ENCODE data around the gene HBM. TPM values are rescaled to one million over a fixed set of nuclear protein-coding genes. Genes with fewer than 3 reads are reported as not detected.
"Not testable (repeated sequence)": the region's sequence is repeated elsewhere in the genome, so short reads cannot be mapped to it uniquely, and the experiment has no call there.

Gene HBM
- total RNA-seq, 1 experiment from 2014 or later, result not detected

DNA sequence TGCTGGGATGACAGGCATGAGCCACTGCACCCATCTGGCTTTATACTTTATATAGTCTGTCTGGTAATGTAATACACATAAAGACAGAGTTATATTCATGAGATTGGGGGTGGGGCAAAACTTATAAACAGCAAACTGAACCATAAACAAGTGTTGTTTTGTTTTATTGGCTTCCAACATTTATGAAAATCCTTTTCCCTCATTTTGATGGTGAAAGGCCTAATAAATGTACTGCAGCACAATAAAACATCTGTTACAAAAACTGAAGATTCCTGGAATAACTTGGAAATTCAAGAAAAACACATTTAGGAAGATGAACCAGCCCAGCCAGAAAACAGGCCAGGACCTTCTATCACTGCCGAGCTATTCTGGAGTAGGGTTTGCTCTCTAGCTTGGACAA, 43.4 kb upstream of the HBM start:
- ChIA-PET CTCF (no interaction called here), POLR2A (no interaction called here)
- in situ Hi-C loops (cut with HindIII; ENCODE audit: low pct_unique_long_range_greater_than_20kb, low sequenced_read_pairs), result no loop called here
- TF ChIP-seq CTCF (IDR thresholded peaks at IDR 0.05) (no peak), TCF7L2 (IDR thresholded peaks at IDR 0.05; ENCODE audit: low read depth, low read length) (no peak), POLR2AphosphoS5 (IDR thresholded peaks at IDR 0.05; ENCODE audit: low read depth, low read length) (no peak), SIN3A (IDR thresholded peaks at IDR 0.05; ENCODE audit: borderline replicate concordance, insufficient read depth, low read depth, low read length) (no peak)
- TF ChIP-seq, protein P1, sequence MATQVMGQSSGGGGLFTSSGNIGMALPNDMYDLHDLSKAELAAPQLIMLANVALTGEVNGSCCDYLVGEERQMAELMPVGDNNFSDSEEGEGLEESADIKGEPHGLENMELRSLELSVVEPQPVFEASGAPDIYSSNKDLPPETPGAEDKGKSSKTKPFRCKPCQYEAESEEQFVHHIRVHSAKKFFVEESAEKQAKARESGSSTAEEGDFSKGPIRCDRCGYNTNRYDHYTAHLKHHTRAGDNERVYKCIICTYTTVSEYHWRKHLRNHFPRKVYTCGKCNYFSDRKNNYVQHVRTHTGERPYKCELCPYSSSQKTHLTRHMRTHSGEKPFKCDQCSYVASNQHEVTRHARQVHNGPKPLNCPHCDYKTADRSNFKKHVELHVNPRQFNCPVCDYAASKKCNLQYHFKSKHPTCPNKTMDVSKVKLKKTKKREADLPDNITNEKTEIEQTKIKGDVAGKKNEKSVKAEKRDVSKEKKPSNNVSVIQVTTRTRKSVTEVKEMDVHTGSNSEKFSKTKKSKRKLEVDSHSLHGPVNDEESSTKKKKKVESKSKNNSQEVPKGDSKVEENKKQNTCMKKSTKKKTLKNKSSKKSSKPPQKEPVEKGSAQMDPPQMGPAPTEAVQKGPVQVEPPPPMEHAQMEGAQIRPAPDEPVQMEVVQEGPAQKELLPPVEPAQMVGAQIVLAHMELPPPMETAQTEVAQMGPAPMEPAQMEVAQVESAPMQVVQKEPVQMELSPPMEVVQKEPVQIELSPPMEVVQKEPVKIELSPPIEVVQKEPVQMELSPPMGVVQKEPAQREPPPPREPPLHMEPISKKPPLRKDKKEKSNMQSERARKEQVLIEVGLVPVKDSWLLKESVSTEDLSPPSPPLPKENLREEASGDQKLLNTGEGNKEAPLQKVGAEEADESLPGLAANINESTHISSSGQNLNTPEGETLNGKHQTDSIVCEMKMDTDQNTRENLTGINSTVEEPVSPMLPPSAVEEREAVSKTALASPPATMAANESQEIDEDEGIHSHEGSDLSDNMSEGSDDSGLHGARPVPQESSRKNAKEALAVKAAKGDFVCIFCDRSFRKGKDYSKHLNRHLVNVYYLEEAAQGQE (IDR thresholded peaks at IDR 0.05; ENCODE audit: insufficient read depth in 1 of 2, low read depth in 2 of 2, low read length in 1 of 2), result no peak
- DNase-seq (ENCODE audit: low read depth, low spot score) (no peak), ATAC-seq (no peak)
- no TSS peak for BruUV-seq (replicated peaks)
- no peak overlapping the region for H3K4me3 ChIP-seq (ENCODE audit: low read depth in 2 of 2, low read length in 2 of 2)
- peaks cover 5% of the 10 kb centered on the region; the same call in 1 of the 2 replicates for H3K36me3 ChIP-seq (ENCODE audit: control insufficient read depth, insufficient read depth, low read length)
- intact Hi-C loops (cut with micrococcal nuclease; ENCODE audit: unreplicated experiment), result no loop called here
- no peaks in the 10 kb centered on the region for H3K27me3 ChIP-seq (ENCODE audit: control insufficient read depth, insufficient read depth, low read length)
- H3K4me1 ChIP-seq (ENCODE audit: control insufficient read depth, insufficient read depth, low read length), result no peaks in the 10 kb centered on the region
- H3K9me3 ChIP-seq (ENCODE audit: control insufficient read depth, insufficient read depth, low read depth, low read length), result no peaks in the 10 kb centered on the region
- no peak overlapping the region for H3K27ac ChIP-seq (ENCODE audit: low read length)

- H3K9me3 ChIP-seq (ENCODE audit: control insufficient read depth, insufficient read depth, low read depth, low read length); intact Hi-C loops (cut with micrococcal nuclease; ENCODE audit: unreplicated experiment); CTCF ChIA-PET; H3K4me1 ChIP-seq (ENCODE audit: control insufficient read depth, insufficient read depth, low read length); POLR2A ChIA-PET; H3K27ac ChIP-seq (ENCODE audit: low read length); DNase-seq (ENCODE audit: low read depth, low spot score); H3K4me3 ChIP-seq (ENCODE audit: low read depth in 2 of 2, low read length in 2 of 2); BruUV-seq (replicated peaks); in situ Hi-C loops (cut with HindIII; ENCODE audit: low pct_unique_long_range_greater_than_20kb, low sequenced_read_pairs); H3K36me3 ChIP-seq (ENCODE audit: control insufficient read depth, insufficient read depth, low read length); H3K27me3 ChIP-seq (ENCODE audit: control insufficient read depth, insufficient read depth, low read length); ATAC-seq: not testable (repeated sequence)
These were observed 42.0 kb upstream of the HBM start for GRCh38 chr16:123558-124350.

DNA sequence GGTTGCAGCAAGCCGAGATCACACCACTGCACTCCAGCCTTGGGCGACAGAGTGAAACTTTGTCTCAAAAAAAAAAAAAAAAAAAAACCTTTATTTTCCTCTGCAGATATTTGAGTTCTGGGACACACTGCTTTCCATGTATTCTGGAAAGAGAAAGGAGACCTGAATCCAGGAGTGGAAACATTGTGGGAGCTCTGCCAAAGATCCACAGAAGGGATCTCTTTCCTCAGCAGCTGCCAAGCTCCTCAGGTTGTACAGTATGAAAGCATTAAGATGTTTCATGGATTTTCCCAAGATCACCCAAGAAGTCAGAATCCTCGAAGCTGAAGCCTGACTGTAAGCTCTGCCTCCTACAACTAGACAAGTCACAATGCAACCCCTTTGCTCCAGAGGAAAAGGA, 40.8 kb upstream of the HBM start:
- intact Hi-C loops (cut with micrococcal nuclease; ENCODE audit: unreplicated experiment), result no loop called here
- no TSS peak for BruUV-seq (replicated peaks)
- no peak overlapping the region for H3K4me3 ChIP-seq (ENCODE audit: low read depth in 2 of 2, low read length in 2 of 2)
- TF ChIP-seq CTCF (IDR thresholded peaks at IDR 0.05) (no peak), TCF7L2 (IDR thresholded peaks at IDR 0.05; ENCODE audit: low read depth, low read length) (no peak), POLR2AphosphoS5 (IDR thresholded peaks at IDR 0.05; ENCODE audit: low read depth, low read length) (no peak), SIN3A (IDR thresholded peaks at IDR 0.05; ENCODE audit: borderline replicate concordance, insufficient read depth, low read depth, low read length) (no peak)
- TF ChIP-seq, protein P1 (IDR thresholded peaks at IDR 0.05; ENCODE audit: insufficient read depth in 1 of 2, low read depth in 2 of 2, low read length in 1 of 2), result no peak
- ATAC-seq, result no peak
- no peak overlapping the region for H3K27ac ChIP-seq (ENCODE audit: low read length)
- in situ Hi-C loops (cut with HindIII; ENCODE audit: low pct_unique_long_range_greater_than_20kb, low sequenced_read_pairs), result no loop called here
- H3K27me3 ChIP-seq (ENCODE audit: control insufficient read depth, insufficient read depth, low read length), result no peaks in the 10 kb centered on the region
- no peak for DNase-seq (ENCODE audit: low read depth, low spot score)
- POLR2A ChIA-PET, result no interaction called here
- H3K36me3 ChIP-seq (ENCODE audit: control insufficient read depth, insufficient read depth, low read length), result no peaks in the 10 kb centered on the region
- no peaks in the 10 kb centered on the region for H3K9me3 ChIP-seq (ENCODE audit: control insufficient read depth, insufficient read depth, low read depth, low read length)
- CTCF ChIA-PET, result interaction anchor here (0.6 kb wide), 1 partner anchor 238 kb away, joined by 4 read pairs; no protein-coding TSS in a partner anchor
- H3K4me1 ChIP-seq (ENCODE audit: control insufficient read depth, insufficient read depth, low read length), result no peaks in the 10 kb centered on the region
